ENCODE results near the gene BTNL8. TPM values are rescaled to one million over a fixed set of nuclear protein-coding genes. Genes with fewer than 3 reads are reported as not detected.

The BTNL8 gene
- total RNA-seq, 6 experiments from 2014 or later, result 0.18 to 0.93 (median 0.32) TPM

DNA sequence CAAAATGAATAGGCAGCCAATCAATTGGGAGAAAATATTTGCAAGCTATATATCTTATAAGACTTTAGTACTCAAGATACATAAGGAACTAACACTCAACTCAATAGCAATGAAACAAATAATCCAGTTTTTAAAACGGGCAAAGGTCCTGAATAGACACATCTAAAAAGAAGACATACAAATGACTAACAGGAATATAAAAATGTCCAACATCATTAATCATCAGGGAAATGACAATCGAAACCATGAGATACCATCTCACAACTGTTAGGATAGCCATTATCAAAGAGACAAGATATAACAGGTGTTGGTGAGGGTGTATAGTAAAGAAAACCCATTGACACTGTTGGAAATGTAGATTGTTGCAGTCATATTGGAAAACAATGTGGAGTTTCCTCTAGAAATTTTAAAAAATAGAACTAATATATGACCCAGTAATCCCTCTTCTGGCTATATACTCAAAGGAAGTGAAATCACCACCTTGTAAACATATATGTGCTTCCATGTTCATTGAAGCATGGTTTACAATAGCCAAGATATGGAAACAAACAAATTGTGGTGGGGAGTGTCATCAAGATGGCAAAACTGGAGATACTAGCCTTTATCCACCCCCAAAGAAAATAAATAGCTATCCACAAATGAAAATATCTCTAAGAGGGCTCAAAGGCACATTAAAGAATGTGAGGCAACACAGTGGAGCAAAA lies 75.8 kb downstream of the BTNL8 start:
- WGBS (ENCODE audit: insufficient coverage, low coverage, low lambda C conversion rate, missing lambda C conversion rate), result 64% methylated on average over 2 of the region's 2 CpGs
- ATAC-seq, result no peak
- intact Hi-C loops (cut with DNase I), result no loop called here

DNA sequence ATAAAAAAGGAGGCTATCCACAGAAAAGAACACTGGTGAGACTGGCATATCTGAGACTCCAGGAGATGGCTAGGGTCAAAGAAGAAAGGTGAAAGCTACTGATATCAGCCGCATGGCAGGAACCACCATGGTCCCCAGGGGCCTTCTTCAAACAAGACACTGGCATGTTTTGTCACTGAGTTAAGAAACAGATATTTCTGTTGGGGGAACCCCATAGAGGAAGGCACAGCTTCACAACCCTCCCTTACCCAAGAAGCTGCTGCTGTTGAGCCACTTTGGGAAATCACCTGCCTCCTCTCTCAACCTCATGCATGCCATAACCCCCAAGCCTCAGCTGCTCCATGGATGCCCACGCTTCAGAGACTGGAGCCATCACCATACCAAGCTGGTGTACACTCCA lies 76.4 kb downstream of the BTNL8 start:
- H3K36me3 ChIP-seq, result no peaks in the 10 kb centered on the region
- intact Hi-C loops (cut with DNase I), result no loop called here
- WGBS (ENCODE audit: insufficient coverage, low coverage, low lambda C conversion rate, missing lambda C conversion rate), result no CpG with 5 or more reads among the region's 2 CpGs
- H3K4me1 ChIP-seq, result no peaks in the 10 kb centered on the region
- H3K27me3 ChIP-seq, result no peaks in the 10 kb centered on the region
- no peak for TF ChIP-seq POLR2A (IDR thresholded peaks at IDR 0.05)
- TF ChIP-seq, protein P1, sequence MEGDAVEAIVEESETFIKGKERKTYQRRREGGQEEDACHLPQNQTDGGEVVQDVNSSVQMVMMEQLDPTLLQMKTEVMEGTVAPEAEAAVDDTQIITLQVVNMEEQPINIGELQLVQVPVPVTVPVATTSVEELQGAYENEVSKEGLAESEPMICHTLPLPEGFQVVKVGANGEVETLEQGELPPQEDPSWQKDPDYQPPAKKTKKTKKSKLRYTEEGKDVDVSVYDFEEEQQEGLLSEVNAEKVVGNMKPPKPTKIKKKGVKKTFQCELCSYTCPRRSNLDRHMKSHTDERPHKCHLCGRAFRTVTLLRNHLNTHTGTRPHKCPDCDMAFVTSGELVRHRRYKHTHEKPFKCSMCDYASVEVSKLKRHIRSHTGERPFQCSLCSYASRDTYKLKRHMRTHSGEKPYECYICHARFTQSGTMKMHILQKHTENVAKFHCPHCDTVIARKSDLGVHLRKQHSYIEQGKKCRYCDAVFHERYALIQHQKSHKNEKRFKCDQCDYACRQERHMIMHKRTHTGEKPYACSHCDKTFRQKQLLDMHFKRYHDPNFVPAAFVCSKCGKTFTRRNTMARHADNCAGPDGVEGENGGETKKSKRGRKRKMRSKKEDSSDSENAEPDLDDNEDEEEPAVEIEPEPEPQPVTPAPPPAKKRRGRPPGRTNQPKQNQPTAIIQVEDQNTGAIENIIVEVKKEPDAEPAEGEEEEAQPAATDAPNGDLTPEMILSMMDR (IDR thresholded peaks at IDR 0.05), result no peak
- no peak overlapping the region for H3K27ac ChIP-seq
- H3K4me3 ChIP-seq, result no peak overlapping the region
- H3K9me3 ChIP-seq, result no peaks in the 10 kb centered on the region
- ATAC-seq, result no peak
- no peak for DNase-seq

More for the DNA sequence above, 75.8 kb downstream of the BTNL8 start:
- Histone ChIP-seq H3K27me3 (no peaks in the 10 kb centered on the region), H3K4me3 (no peak overlapping the region), H3K36me3 (no peaks in the 10 kb centered on the region), H3K27ac (no peak overlapping the region), H3K9me3 (no peaks in the 10 kb centered on the region), H3K4me1 (no peaks in the 10 kb centered on the region)
- no peak for DNase-seq
- no peak for TF ChIP-seq POLR2A (IDR thresholded peaks at IDR 0.05)
- TF ChIP-seq, protein P1 (IDR thresholded peaks at IDR 0.05), result no peak

DNA sequence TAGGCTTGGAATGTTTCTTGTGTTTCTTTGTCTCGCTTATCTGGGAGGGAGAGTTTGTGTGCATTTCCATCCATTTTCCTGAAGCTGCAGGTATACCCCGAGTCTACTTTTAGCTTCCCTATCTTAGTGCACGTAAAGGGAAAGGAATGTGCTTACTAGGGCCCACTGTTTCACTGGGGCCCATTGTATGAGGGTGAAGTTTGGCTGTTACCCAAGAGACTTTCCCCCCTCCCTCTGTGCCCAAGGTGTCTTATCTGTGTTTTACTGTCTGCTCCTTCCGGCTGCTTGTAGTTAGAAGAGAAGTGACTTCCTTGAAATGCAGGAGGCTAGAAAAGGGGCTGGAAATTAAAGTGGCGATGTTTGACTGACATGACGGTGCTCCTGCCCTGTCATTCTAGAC lies 77.6 kb downstream of the BTNL8 start:
- no peaks in the 10 kb centered on the region for H3K9me3 ChIP-seq
- H3K27me3 ChIP-seq, result no peaks in the 10 kb centered on the region
- H3K36me3 ChIP-seq, result no peaks in the 10 kb centered on the region
- H3K4me1 ChIP-seq, result no peaks in the 10 kb centered on the region
- intact Hi-C loops (cut with DNase I), result no loop called here
- TF ChIP-seq, protein P1 (IDR thresholded peaks at IDR 0.05), result no peak
- TF ChIP-seq POLR2A (IDR thresholded peaks at IDR 0.05), result no peak
- WGBS (ENCODE audit: insufficient coverage, low coverage, low lambda C conversion rate, missing lambda C conversion rate), result 56% methylated on average over 3 of the region's 6 CpGs
- ATAC-seq (no peak), DNase-seq (no peak)
- no peak overlapping the region for H3K27ac ChIP-seq
- H3K4me3 ChIP-seq, result no peak overlapping the region

DNA sequence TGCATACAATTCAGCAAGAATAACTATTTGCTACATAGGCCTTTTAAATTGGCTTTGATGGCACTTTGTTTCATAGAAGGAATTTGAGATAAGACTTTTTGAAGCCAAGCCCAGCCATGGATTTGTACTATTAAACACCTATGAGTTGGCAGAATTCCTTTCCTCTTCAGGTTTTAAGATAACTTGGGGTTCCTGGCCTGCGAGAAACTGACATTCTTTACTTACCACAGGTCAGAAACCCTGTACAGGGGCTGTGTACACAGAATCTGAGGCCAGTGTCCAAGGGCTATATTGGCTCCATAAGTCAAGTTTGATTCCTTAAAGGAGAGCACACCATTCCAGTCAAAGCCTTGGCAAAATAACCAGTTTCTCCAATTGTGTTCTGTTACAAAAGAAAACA lies 78.9 kb downstream of the BTNL8 start:
- H3K27ac ChIP-seq, result no peak overlapping the region
- no peak for ATAC-seq

More for the DNA sequence above, 78.9 kb downstream of the BTNL8 start:
- Histone ChIP-seq H3K27me3 (no peaks in the 10 kb centered on the region), H3K4me3 (no peak overlapping the region), H3K36me3 (no peaks in the 10 kb centered on the region), H3K9me3 (no peaks in the 10 kb centered on the region), H3K4me1 (no peaks in the 10 kb centered on the region)
- TF ChIP-seq POLR2A (IDR thresholded peaks at IDR 0.05), result no peak
- TF ChIP-seq, protein P1 (IDR thresholded peaks at IDR 0.05), result no peak
- DNase-seq, result no peak
- intact Hi-C loops (cut with DNase I), result no loop called here
- WGBS (ENCODE audit: insufficient coverage, low coverage, low lambda C conversion rate, missing lambda C conversion rate), result 20% methylated on average over 1 of the region's 1 CpG
